Measurements from ENCODE around the gene ZFHX3. TPM values are rescaled to one million over a fixed set of nuclear protein-coding genes. Genes with fewer than 3 reads are reported as not detected.
"Not testable (repeated sequence)": the region's sequence is repeated elsewhere in the genome, so short reads cannot be mapped to it uniquely, and the experiment has no call there.

ZFHX3 gene
- total RNA-seq, 1 donor from 2014 or later = 68.1 TPM

DNA sequence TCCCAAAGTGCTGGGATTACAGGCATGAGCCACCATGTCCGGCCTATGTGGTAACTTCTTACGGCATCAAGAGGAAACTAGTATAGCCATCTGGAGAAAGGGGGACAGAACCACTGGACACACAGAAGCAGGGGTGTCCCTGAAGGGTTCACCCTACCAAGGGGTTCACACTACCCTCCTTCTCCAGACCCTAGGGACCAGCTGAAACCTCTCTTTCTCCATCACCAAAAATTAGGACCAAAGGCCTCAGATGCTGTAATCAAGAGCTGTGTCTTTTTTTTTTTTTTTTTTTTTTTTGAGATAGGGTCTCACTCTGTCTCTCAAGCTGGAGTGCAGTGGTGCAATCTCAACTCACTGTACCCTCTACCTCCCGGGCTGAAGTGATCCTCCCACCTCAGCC, 33.2 kb downstream of the ZFHX3 start:
- Mint-ChIP-seq H3K4me1 (peaks cover 30% of the 10 kb centered on the region), H3K9me3 (no peaks in the 10 kb centered on the region), H3K4me3 (no peak overlapping the region), H3K27ac (peak overlapping the region; percentile 87), H3K27me3 (ENCODE audit: low read depth) (no peaks in the 10 kb centered on the region), H3K36me3 (no peaks in the 10 kb centered on the region)
- TF ChIP-seq, protein P1, sequence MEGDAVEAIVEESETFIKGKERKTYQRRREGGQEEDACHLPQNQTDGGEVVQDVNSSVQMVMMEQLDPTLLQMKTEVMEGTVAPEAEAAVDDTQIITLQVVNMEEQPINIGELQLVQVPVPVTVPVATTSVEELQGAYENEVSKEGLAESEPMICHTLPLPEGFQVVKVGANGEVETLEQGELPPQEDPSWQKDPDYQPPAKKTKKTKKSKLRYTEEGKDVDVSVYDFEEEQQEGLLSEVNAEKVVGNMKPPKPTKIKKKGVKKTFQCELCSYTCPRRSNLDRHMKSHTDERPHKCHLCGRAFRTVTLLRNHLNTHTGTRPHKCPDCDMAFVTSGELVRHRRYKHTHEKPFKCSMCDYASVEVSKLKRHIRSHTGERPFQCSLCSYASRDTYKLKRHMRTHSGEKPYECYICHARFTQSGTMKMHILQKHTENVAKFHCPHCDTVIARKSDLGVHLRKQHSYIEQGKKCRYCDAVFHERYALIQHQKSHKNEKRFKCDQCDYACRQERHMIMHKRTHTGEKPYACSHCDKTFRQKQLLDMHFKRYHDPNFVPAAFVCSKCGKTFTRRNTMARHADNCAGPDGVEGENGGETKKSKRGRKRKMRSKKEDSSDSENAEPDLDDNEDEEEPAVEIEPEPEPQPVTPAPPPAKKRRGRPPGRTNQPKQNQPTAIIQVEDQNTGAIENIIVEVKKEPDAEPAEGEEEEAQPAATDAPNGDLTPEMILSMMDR (IDR thresholded peaks at IDR 0.05; ENCODE audit: unreplicated experiment) = no peak
- no peak for DNase-seq (ENCODE audit: low spot score in 2 of 2, unreplicated experiment in 2 of 2)

DNA sequence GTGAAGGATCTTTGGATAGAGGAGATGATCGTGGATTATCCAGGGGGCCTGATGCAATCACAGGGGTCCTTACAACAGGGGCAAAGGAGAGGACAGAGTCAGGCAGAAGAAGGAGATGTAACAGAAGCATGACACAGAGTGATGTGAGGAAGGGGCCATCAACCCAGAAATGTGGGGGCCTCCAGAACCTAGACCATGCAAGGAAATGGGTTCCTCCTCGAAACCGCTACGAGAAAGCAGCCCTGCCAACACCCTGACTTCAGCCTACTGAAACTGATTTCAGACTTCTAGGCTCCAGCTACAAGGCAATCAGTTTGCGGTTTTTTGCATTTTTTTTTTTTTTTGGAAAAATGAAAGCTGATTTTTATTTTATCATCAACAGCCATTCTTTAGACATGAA, 34.0 kb downstream of the ZFHX3 start:
- DNase-seq (ENCODE audit: low spot score in 2 of 2, unreplicated experiment in 2 of 2) = no peak
- H3K27ac Mint-ChIP-seq = no peak overlapping the region
- peaks cover 25% of the 10 kb centered on the region for H3K4me1 Mint-ChIP-seq
- H3K27me3 Mint-ChIP-seq (ENCODE audit: low read depth) = no peaks in the 10 kb centered on the region
- TF ChIP-seq, protein P1 (IDR thresholded peaks at IDR 0.05; ENCODE audit: unreplicated experiment) = no peak
- no peak overlapping the region for H3K4me3 Mint-ChIP-seq
- H3K36me3 Mint-ChIP-seq = no peaks in the 10 kb centered on the region
- no peaks in the 10 kb centered on the region for H3K9me3 Mint-ChIP-seq

DNA sequence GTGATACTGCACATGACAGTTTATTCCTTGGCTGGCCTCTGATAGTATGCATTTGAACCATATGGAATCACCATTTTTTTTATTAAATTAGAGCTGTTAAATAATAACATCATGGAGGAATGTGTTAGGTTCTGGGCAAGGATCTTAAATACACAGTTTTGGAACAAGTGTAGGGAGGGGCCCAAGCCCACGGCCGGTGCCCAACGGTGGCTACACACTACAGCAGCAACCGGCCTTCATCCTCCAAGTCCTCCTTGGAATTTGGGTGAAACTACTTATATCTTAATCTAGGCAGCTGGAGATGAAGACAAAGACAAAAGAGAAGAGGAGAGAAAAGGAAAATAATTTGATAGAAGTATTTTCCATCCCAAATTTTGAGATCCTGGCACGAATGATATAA, 35.6 kb downstream of the ZFHX3 start:
- no peak for DNase-seq (ENCODE audit: low spot score in 2 of 2, unreplicated experiment in 2 of 2)
- no peaks in the 10 kb centered on the region for H3K36me3 Mint-ChIP-seq
- H3K27ac Mint-ChIP-seq = no peak overlapping the region
- peaks cover 22% of the 10 kb centered on the region for H3K4me1 Mint-ChIP-seq
- H3K27me3 Mint-ChIP-seq (ENCODE audit: low read depth) = no peaks in the 10 kb centered on the region
- TF ChIP-seq, protein P1 (IDR thresholded peaks at IDR 0.05; ENCODE audit: unreplicated experiment) = no peak
- H3K9me3 Mint-ChIP-seq = no peaks in the 10 kb centered on the region
- no peak overlapping the region for H3K4me3 Mint-ChIP-seq

DNA sequence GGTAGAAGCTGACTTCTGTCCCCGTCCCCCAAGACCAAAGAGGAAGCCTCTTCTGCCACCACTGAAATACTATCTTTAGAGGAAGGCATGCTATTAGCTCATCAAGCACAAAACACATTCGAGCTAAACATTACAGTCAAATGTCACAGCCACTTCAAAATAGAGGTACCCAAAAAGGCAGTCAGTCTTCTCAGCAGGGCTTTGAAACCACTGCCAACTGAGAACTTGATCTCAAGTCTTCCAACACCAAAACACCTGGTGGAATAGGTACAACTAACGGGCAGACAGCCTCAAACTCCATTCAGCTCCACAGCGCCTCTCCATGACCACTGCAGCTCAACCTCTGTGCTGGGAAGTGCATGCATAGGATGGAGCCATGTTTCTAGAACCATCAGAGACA, 36.0 kb downstream of the ZFHX3 start:
- Mint-ChIP-seq H3K36me3 (no peaks in the 10 kb centered on the region), H3K4me1 (peaks cover 22% of the 10 kb centered on the region), H3K9me3 (no peaks in the 10 kb centered on the region), H3K4me3 (no peak overlapping the region), H3K27me3 (ENCODE audit: low read depth) (no peaks in the 10 kb centered on the region), H3K27ac (no peak overlapping the region)
- TF ChIP-seq, protein P1 (IDR thresholded peaks at IDR 0.05; ENCODE audit: unreplicated experiment) = no peak
- DNase-seq (ENCODE audit: low spot score in 2 of 2, unreplicated experiment in 2 of 2) = no peak

DNA sequence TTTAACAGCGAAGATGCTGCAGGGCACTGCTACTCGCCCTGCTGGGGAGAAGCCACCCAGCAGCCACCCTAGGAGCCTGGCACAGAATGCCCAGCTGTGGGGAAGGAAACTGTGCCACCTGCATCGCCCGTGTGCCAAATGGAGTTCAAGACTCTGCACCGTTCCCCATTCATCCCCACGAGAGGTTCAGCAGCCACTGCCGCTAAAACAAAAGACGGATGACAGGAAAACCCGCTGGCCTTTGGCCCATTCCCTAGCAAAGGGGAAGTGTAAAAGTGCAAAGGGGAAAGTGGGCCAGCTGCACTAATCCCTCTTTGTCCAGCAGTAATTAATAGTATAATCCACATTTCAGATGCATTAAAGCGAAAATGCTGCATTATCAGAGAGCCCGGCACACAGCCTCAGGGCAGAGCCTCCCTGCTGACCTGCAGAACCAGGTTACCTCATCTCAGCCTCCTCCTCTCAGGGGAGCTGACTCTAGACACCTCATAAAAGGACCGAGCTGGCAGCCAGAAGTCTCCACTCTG, 37.7 kb downstream of the ZFHX3 start:
- no peaks in the 10 kb centered on the region for H3K27me3 Mint-ChIP-seq (ENCODE audit: low read depth)
- H3K4me1 Mint-ChIP-seq = peaks cover 12% of the 10 kb centered on the region

DNA sequence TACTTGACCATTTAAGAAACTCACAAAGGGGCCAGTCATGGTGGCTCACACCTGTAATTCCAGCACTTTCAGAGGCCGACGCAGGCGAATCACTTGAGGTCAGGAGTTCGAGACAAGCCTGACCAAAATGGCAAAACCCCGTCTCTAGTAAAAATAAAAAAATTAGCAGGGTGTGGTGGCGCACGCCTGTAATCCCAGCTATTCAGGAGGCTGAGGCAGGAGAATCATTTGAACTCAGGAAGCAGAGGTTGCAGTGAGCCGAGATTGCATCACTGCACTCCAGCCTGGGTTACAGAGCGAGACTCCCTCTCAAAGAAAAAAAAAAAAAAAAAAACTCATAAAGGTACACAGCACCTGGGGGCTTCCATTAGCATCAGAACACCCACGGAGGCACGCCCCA, 38.2 kb downstream of the ZFHX3 start:
- Mint-ChIP-seq H3K4me1 (peaks cover 12% of the 10 kb centered on the region), H3K36me3 (peaks cover 11% of the 10 kb centered on the region)
- H3K9me3 Mint-ChIP-seq; H3K4me3 Mint-ChIP-seq; DNase-seq (ENCODE audit: low spot score in 2 of 2, unreplicated experiment in 2 of 2); H3K27me3 Mint-ChIP-seq (ENCODE audit: low read depth); H3K27ac Mint-ChIP-seq: not testable (repeated sequence)

More for the DNA sequence above, 37.7 kb downstream of the ZFHX3 start:
- DNase-seq (ENCODE audit: low spot score in 2 of 2, unreplicated experiment in 2 of 2) = no peak
- H3K4me3 Mint-ChIP-seq = no peak overlapping the region
- H3K27ac Mint-ChIP-seq = no peak overlapping the region
- TF ChIP-seq, protein P1 (IDR thresholded peaks at IDR 0.05; ENCODE audit: unreplicated experiment) = no peak
- H3K36me3 Mint-ChIP-seq = peaks cover 9% of the 10 kb centered on the region
- no peaks in the 10 kb centered on the region for H3K9me3 Mint-ChIP-seq

Data from mesothelial cell of epicardium (in vitro differentiated cells).